GM23338 (cell line): Measurements from ENCODE around the gene EXOC1L. TPM values are rescaled to one million over a fixed set of nuclear protein-coding genes. Genes with fewer than 3 reads are reported as not detected.
A peak's percentile ranks its signal among the peaks of the same experiment; 100 is the strongest.

Experiments
- ATAC-seq: fragments of 200-7000 bp; cut with Tn5 transposase; 3 replicates; pipeline ENCODE4 v1.9.1; 2020
- DNase-seq: peaks from one replicate; pipeline ENCODE4 v3.0.0-alpha.2; 2015; ENCODE audit warnings: low spot score
- H2AFZ ChIP-seq: fragments of 200-600 bp; sonication (generic); 2 replicates; pipeline ENCODE4 v1.8.0; 2016; ENCODE audit warnings: antibody characterized with exemption, mild to moderate bottlenecking, moderate library complexity
- H3F3A ChIP-seq: fragments of 200-600 bp; sonication (generic); replicated peaks from 2 replicates; pipeline ENCODE4 v1.8.0; 2017; ENCODE audit warnings: antibody characterized with exemption, mixed run types, low read depth
- H3K27ac ChIP-seq: fragments of 200-600 bp; sonication (generic); 2 replicates; pipeline ENCODE4 v1.6.1; 2016; ENCODE audit warnings: low read depth
- H3K27me3 ChIP-seq: fragments of 200-600 bp; sonication (generic); 2 replicates; pipeline ENCODE4 v1.8.0; 2016; ENCODE audit warnings: mild to moderate bottlenecking, mixed run types, moderate library complexity; ENCODE audit not compliant: insufficient read depth
- H3K36me3 ChIP-seq: fragments of 200-600 bp; sonication (generic); 2 replicates; pipeline ENCODE4 v1.8.0; 2016; ENCODE audit warnings: mild to moderate bottlenecking; ENCODE audit not compliant: insufficient read depth
- H3K4me1 ChIP-seq: fragments of 200-600 bp; sonication (generic); 2 replicates; pipeline ENCODE4 v1.8.0; 2016; ENCODE audit warnings: mild to moderate bottlenecking, moderate library complexity; ENCODE audit not compliant: insufficient read depth
- H3K4me2 ChIP-seq: fragments of 200-600 bp; sonication (generic); 2 replicates; pipeline ENCODE4 v1.7.1; 2017; ENCODE audit warnings: mixed run types
- H3K4me3 ChIP-seq: fragments of 200-600 bp; sonication (generic); 2 replicates; pipeline ENCODE4 v1.6.1; 2016; ENCODE audit warnings: mixed run types
- H3K79me2 ChIP-seq: fragments of 200-600 bp; sonication (generic); replicated peaks from 2 replicates; pipeline ENCODE4 v1.8.0; 2017; ENCODE audit warnings: mild to moderate bottlenecking; ENCODE audit not compliant: insufficient read depth
- H3K9me2 ChIP-seq: fragments of 200-600 bp; sonication (generic); 2 replicates; pipeline ENCODE4 v1.8.0; 2017; ENCODE audit not compliant: insufficient read depth
- H4K20me1 ChIP-seq: fragments of 200-600 bp; sonication (generic); replicated peaks from 2 replicates; pipeline ENCODE4 v1.8.0; 2017; ENCODE audit warnings: mild to moderate bottlenecking; ENCODE audit not compliant: insufficient read depth
- H3K27ac Mint-ChIP-seq: 2 replicates; pipeline ENCODE4 v1.8.0; 2020; ENCODE audit warnings: inconsistent platforms, mild to moderate bottlenecking, moderate library complexity, mixed read lengths
- H3K27me3 Mint-ChIP-seq: 3 replicates; pipeline ENCODE4 v1.8.0; 2022; ENCODE audit warnings: low read depth, mild to moderate bottlenecking, moderate library complexity, mixed read lengths, inconsistent platforms; ENCODE audit not compliant: insufficient read depth, poor library complexity
- H3K36me3 Mint-ChIP-seq: 3 replicates; pipeline ENCODE4 v1.8.0; 2021; ENCODE audit warnings: low read depth, mild to moderate bottlenecking, inconsistent platforms, moderate library complexity, mixed read lengths
- H3K4me1 Mint-ChIP-seq: 3 replicates; pipeline ENCODE4 v1.8.0; 2020; ENCODE audit warnings: mild to moderate bottlenecking, inconsistent platforms, mixed read lengths
- H3K4me3 Mint-ChIP-seq: 3 replicates; pipeline ENCODE4 v1.8.0; 2021; ENCODE audit warnings: moderate library complexity, mild to moderate bottlenecking, inconsistent platforms, mixed read lengths
- H3K9me3 Mint-ChIP-seq: 3 replicates; pipeline ENCODE4 v1.8.0; 2020; ENCODE audit warnings: moderate library complexity, mild to moderate bottlenecking, inconsistent platforms, mixed read lengths
- CREB1 ChIP-seq: fragments of 250-450 bp; sonication (Bioruptor Pico); IDR thresholded peaks from 2 replicates; pipeline ENCODE4 v1.5.0; 2020; ENCODE audit warnings: low read depth, mild to moderate bottlenecking, moderate library complexity
- CTCF ChIP-seq, 2 experiments: fragments of 200-600 bp in 1 of 2; sonication (generic) in 1 of 2; conservative IDR thresholded peaks; 2 replicates each; pipeline versions ENCODE4 v1.5.1 to v1.6.1; 2016 to 2017; ENCODE audit warnings: antibody characterized with exemption in 2 of 2, low read depth in 2 of 2, mild to moderate bottlenecking in 2 of 2, moderate library complexity in 1 of 2
- EZH2 ChIP-seq: fragments of 200-600 bp; sonication (generic); IDR thresholded peaks from one replicate; pipeline ENCODE4 v1.8.0; 2017; ENCODE audit warnings: antibody characterized with exemption, mild to moderate bottlenecking, low read depth; ENCODE audit not compliant: unreplicated experiment
- EZH2phosphoT487 ChIP-seq: fragments of 200-600 bp; sonication (generic); IDR thresholded peaks from one replicate; pipeline ENCODE4 v1.8.1; 2018; ENCODE audit warnings: antibody characterized with exemption; ENCODE audit not compliant: unreplicated experiment
- JUNB ChIP-seq: IDR thresholded peaks from one replicate; pipeline ENCODE4 v1.6.1; 2016; ENCODE audit warnings: antibody characterized with exemption; ENCODE audit not compliant: unreplicated experiment
- NANOG ChIP-seq: IDR thresholded peaks from 2 replicates; pipeline ENCODE4 v1.6.1; 2016; ENCODE audit warnings: antibody characterized with exemption, borderline replicate concordance
- POLR2AphosphoS5 ChIP-seq: IDR thresholded peaks from 2 replicates; pipeline ENCODE4 v1.6.1; 2016; ENCODE audit warnings: antibody characterized with exemption, low read depth
- REST ChIP-seq: IDR thresholded peaks from one replicate; pipeline ENCODE4 v1.6.1; 2018; ENCODE audit warnings: antibody characterized with exemption; ENCODE audit not compliant: unreplicated experiment
- STAT1 ChIP-seq: IDR thresholded peaks from one replicate; pipeline ENCODE4 v1.6.1; 2016; ENCODE audit warnings: antibody characterized with exemption; ENCODE audit not compliant: unreplicated experiment
- ZNF114 ChIP-seq: fragments of 250-450 bp; sonication (Bioruptor Pico); IDR thresholded peaks from 2 replicates; pipeline ENCODE4 v1.5.0; 2020; ENCODE audit warnings: mild to moderate bottlenecking, moderate library complexity
- ZNF331 ChIP-seq: fragments of 250-450 bp; sonication (Bioruptor Pico); IDR thresholded peaks from 2 replicates; pipeline ENCODE4 v1.5.0; 2020; ENCODE audit warnings: low read depth, mild to moderate bottlenecking, moderate library complexity
- polyA plus RNA-seq: library from polyadenylated mRNA; unstranded; fragments of >200 nt; fragmentation: Nextera tagmentation; extraction: Ambion mirVana; gene quantifications from 2 replicates; pipeline ENCODE4 v1.2.1, GENCODE V29; 2016
- total RNA-seq: library from RNA; depleted of rRNA; stranded (reverse); fragments of >200 nt; shearing (Covaris generic); gene quantifications from 2 replicates; pipeline ENCODE4 v1.2.3, GENCODE V29; 2014
- TF ChIP-seq, protein P1 (sequence below): fragments of 250-450 bp; sonication (Bioruptor Pico); IDR thresholded peaks from 2 replicates; pipeline ENCODE4 v1.5.0; 2020; ENCODE audit warnings: mild to moderate bottlenecking, moderate library complexity
- TF ChIP-seq, protein P2 (sequence below): IDR thresholded peaks from 2 replicates; pipeline ENCODE4 v1.6.1; 2016; ENCODE audit warnings: antibody characterized with exemption

The EXOC1L gene
- total and polyA plus RNA-seq, 2 experiments from 2014 or later: not detected

- DNase-seq: no peak
- ATAC-seq: no peak
- Histone ChIP-seq H3K4me2 (no peak overlapping the region), H3K9me2 (no peaks in the 10 kb centered on the region; the same call in 1 of the 2 replicates), H4K20me1 (no peaks in the 10 kb centered on the region), H3F3A (no peaks in the 10 kb centered on the region), H3K36me3 (no peaks in the 10 kb centered on the region), H2AFZ (peak overlapping the region; percentile 75; the same call in 1 of the 2 replicates), H3K79me2 (no peaks in the 10 kb centered on the region), H3K27ac (no peak overlapping the region), H3K4me1 (peaks cover 3% of the 10 kb centered on the region; the same call in 1 of the 2 replicates), H3K27me3 (no peaks in the 10 kb centered on the region), H3K4me3 (no peak overlapping the region)
- H3K27ac Mint-ChIP-seq: peak overlapping the region; percentile 86
- no peak overlapping the region for H3K4me3 Mint-ChIP-seq
- H3K36me3 Mint-ChIP-seq: 0 out of 3 replicates have a peak, but pooled peaks cover 6% of the 10 kb centered on the region
- TF ChIP-seq EZH2phosphoT487 (no peak), ZNF331 (CRISPR knock-in tag) (no peak), EZH2 (no peak), CTCF (conservative IDR thresholded peaks at IDR 0.05; ENCODE audit: low read depth in 2 of 2) (no peak), POLR2AphosphoS5 (no peak), JUNB (no peak), REST (no peak), CREB1 (CRISPR knock-in tag) (no peak), ZNF114 (no peak), STAT1 (no peak), NANOG (no peak)
- TF ChIP-seq, protein P1, sequence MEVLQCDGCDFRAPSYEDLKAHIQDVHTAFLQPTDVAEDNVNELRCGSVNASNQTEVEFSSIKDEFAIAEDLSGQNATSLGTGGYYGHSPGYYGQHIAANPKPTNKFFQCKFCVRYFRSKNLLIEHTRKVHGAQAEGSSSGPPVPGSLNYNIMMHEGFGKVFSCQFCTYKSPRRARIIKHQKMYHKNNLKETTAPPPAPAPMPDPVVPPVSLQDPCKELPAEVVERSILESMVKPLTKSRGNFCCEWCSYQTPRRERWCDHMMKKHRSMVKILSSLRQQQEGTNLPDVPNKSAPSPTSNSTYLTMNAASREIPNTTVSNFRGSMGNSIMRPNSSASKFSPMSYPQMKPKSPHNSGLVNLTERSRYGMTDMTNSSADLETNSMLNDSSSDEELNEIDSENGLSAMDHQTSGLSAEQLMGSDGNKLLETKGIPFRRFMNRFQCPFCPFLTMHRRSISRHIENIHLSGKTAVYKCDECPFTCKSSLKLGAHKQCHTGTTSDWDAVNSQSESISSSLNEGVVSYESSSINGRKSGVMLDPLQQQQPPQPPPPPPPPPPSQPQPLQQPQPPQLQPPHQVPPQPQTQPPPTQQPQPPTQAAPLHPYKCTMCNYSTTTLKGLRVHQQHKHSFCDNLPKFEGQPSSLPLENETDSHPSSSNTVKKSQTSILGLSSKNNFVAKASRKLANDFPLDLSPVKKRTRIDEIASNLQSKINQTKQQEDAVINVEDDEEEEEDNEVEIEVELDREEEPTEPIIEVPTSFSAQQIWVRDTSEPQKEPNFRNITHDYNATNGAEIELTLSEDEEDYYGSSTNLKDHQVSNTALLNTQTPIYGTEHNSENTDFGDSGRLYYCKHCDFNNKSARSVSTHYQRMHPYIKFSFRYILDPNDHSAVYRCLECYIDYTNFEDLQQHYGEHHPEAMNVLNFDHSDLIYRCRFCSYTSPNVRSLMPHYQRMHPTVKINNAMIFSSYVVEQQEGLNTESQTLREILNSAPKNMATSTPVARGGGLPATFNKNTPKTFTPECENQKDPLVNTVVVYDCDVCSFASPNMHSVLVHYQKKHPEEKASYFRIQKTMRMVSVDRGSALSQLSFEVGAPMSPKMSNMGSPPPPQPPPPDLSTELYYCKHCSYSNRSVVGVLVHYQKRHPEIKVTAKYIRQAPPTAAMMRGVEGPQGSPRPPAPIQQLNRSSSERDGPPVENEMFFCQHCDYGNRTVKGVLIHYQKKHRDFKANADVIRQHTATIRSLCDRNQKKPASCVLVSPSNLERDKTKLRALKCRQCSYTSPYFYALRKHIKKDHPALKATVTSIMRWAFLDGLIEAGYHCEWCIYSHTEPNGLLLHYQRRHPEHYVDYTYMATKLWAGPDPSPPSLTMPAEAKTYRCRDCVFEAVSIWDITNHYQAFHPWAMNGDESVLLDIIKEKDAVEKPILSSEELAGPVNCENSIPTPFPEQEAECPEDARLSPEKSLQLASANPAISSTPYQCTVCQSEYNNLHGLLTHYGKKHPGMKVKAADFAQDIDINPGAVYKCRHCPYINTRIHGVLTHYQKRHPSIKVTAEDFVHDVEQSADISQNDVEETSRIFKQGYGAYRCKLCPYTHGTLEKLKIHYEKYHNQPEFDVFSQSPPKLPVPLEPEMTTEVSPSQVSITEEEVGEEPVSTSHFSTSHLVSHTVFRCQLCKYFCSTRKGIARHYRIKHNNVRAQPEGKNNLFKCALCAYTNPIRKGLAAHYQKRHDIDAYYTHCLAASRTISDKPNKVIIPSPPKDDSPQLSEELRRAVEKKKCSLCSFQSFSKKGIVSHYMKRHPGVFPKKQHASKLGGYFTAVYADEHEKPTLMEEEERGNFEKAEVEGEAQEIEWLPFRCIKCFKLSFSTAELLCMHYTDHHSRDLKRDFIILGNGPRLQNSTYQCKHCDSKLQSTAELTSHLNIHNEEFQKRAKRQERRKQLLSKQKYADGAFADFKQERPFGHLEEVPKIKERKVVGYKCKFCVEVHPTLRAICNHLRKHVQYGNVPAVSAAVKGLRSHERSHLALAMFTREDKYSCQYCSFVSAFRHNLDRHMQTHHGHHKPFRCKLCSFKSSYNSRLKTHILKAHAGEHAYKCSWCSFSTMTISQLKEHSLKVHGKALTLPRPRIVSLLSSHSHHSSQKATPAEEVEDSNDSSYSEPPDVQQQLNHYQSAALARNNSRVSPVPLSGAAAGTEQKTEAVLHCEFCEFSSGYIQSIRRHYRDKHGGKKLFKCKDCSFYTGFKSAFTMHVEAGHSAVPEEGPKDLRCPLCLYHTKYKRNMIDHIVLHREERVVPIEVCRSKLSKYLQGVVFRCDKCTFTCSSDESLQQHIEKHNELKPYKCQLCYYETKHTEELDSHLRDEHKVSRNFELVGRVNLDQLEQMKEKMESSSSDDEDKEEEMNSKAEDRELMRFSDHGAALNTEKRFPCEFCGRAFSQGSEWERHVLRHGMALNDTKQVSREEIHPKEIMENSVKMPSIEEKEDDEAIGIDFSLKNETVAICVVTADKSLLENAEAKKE (CRISPR knock-in tag): no peak
- TF ChIP-seq, protein P2, sequence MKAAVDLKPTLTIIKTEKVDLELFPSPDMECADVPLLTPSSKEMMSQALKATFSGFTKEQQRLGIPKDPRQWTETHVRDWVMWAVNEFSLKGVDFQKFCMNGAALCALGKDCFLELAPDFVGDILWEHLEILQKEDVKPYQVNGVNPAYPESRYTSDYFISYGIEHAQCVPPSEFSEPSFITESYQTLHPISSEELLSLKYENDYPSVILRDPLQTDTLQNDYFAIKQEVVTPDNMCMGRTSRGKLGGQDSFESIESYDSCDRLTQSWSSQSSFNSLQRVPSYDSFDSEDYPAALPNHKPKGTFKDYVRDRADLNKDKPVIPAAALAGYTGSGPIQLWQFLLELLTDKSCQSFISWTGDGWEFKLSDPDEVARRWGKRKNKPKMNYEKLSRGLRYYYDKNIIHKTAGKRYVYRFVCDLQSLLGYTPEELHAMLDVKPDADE: no peak
- H3K27me3 Mint-ChIP-seq: no peaks in the 10 kb centered on the region
- peaks cover 2% of the 10 kb centered on the region; the same call in 1 of the 3 replicates for H3K4me1 Mint-ChIP-seq
- peaks cover 10% of the 10 kb centered on the region for H3K9me3 Mint-ChIP-seq
Observed at GRCh38 chr4:55834086-55834795, 14.7 kb downstream of the EXOC1L start.
